ENCODE data around the gene USP49.

The USP49 gene

DNA sequence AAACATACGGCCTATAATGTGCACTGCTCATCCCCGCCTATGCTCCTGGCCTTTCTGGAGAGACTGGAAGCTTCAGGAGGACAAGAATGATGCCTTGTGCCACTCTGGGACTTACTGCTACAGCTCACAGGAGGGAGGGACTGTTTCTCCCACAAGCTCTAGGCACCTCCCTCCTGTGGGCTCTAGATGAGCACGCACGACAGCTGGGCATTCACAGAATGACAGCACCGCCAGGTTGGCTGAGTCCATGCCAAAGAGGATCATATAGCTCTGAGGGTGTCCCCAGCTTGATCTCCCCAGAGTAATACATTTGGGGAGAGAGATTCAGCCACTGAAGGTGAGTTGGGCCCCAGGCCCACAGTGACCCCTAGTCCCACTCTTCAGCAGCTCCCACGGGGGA is 137.9 kb downstream of the USP49 start:
- no peak for DNase-seq (ENCODE audit: low read depth)

DNA sequence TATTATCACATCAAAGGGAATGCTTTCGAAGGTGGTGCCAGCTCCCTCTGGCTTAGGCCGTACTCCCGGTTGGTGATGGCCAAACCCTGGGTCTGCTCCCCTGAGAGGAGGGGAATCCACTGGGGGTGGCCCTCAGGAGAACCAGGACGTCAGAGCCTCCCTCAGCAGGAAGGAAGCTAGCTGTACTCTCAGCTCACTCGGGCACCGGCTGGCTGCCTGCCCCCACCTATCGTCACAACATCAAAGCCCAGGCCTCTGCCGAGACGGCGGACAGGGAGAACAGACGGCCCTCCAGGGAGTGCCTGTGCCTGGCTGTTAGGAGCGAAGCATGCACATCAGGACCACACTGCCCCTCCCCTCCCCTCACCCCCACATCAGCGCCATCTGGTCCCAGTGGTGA is 138.8 kb downstream of the USP49 start:
- DNase-seq (ENCODE audit: low read depth), result no peak

DNA sequence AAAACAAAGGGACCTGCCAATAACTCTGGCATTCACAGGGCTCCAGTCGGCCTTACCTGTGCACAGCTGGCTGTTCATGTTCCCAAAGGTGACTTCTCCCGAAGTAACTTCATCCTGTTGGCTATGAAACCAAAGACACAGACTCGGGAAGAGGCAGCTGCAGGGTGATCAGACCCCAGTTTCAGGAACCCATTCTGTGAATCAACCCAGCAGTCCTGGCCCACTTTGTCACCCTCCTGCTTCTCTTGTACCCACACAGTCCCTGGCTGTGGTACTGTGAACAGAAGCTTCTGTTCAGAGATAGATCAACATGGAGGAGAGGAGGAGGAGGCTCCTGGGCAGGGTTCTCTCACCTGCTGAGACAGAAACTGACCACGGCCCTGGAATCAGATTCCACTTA is 139.3 kb downstream of the USP49 start:
- DNase-seq (ENCODE audit: low read depth), result no peak

GRCh38 chr6:41750374-41750773 is 144.8 kb downstream of the USP49 start:
- no peak for DNase-seq (ENCODE audit: low read depth)

DNA sequence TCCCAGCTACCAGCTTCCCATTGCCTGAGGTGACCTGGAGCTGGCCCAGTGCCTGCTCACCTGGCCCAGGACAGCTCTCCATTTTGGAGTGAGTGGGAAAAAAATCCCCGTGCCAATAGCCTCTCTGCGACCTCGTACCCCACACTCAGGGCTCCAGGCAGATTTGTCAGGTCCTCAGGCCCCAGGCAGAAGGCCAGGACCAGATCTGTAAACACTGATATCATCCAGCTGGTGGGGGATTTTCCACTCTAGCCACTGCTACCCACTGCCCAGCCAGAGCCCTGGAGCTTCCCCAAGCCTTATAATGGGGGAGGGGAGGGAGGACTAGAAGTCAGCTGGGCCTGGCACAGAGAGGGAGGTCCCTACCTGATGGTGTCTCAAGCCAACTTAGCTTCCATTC is 146.6 kb downstream of the USP49 start:
- no peak for DNase-seq (ENCODE audit: low read depth)

DNA sequence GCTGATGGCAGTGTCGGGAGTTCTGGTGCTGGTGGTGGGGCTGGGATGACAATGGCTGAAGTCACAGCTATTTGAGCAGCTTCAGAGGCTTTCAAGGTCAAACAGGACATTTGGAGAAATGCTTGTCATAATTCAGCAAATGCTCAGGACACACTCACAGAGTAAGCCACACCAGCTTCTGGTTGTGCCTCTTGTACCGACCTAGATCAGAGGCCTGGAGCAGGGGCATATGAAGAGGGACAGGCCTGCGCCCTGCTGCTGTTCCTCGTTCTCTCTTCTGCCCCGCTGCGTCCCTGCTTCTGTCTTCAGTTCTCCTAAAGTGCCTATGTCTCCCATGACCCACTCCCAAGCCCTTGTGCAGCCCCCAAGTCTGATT is 147.1 kb downstream of the USP49 start:
- DNase-seq (ENCODE audit: low read depth), result no peak

- no peak for DNase-seq (ENCODE audit: low read depth)
These were observed 147.7 kb downstream of the USP49 start, which contains the start of gene PGC for GRCh38 chr6:41747256-41748101. TSS of gene PGC (minus strand) at chr6:41747397. CDS start at chr6:41747334, 63 bp downstream.

DNA sequence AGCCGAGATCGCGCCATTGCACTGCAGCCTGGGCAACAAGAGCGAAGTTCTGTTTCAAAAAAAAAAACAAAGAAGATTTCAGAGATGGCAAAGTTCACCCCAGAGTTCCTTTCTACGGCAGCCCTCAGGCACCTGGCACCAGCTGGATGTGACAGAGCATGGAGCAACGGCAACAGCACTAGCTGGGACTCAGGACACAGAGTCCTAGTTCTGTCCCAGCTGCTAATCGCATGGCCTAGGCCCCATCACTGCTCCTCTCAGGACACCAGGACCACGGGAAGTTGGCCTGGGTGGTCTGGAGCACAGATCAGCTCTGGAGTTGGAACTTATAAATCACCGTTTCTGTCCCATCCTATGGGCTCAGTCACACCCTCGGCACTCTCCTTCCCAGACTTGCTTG is 149.1 kb downstream of the USP49 start:
- DNase-seq (ENCODE audit: low read depth), result no peak

GRCh38 chr6:41744236-41744787 is 150.9 kb downstream of the USP49 start:
- no peak for DNase-seq (ENCODE audit: low read depth)

DNA sequence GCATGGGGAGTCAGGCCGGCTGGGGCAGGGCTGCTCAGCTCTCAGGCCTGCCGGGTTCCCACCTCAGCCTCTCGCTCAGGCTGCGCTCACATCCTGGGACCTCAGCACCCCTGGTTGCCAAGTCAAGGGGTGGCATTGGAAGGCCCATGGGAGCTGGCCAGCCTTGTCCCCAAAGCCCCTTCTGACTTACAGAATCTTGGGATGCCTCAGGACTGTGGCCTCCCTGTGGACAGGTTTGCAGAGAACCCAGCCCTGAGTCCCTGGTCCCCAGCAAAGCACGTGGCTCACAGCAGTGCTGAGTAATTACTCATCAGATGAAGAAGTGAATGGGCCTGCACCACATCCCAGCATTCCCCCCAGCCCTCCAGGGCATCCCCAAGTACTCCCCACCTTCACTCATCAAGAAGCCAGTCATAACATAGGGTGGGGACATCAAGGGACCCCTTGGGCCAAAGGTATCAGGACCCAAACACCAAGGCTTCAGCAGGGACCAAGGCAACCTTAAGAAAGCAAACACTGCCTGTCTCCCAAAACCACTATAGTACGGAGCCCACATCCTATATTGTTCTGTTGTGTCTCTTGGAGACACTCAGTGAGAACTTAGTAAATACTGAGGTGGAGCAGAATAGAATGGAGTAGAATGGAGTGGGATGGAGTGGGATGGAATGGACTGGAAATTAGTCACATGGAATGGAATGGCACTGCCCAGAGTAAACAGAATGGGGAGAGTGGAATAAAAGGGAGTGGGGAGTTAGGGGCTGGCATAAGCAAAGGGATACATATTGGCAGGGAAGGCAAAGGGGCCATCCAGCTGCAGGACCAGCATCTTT is 151.6 kb downstream of the USP49 start:
- no peak for DNase-seq (ENCODE audit: low read depth)

GRCh38 chr6:41741625-41742490 is 153.3 kb downstream of the USP49 start:
- DNase-seq (ENCODE audit: low read depth), result no peak

DNA sequence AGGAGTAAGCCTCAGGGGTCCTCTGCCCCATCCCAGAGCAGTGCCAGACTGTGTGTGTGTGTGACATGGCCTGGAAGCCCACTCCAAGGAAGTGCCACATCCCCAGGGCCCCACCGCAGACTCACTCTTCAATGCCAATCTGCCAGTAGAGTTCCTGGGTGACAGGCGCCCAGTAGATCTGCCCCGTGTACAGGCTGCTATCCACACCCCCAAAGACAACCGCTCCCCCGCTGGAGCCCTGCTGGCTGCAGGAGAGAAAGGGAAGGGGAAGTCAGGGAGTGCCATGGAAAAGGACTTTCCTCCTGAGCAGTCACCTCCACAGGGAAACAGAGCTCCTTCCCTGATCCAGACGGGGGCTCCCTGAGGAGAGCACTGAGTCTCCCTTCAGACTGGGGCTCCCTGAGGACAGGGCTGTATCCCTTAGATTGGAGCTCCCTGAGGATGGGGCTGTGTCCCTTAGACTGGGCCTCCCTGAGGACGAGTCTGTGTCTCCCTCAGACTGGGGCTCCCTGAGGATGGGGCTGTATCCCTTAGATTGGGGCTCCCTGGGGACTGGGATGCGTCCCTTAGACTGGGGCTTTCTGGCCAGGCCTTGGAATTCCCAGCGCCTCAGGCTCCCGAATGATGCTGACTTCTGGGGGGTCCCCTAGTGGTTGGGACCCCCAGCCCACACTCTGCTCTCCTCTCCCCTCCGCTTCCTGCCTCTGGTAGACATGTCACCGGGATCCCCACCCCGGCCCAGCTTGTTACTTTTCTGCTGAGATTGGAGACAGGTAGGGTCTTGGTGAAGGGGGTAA is 154.6 kb downstream of the USP49 start:
- DNase-seq (ENCODE audit: low read depth), result no peak

Data from HS-5 (cell line).